Bone marrow (tissue), 2 donors: ENCODE results near the gene CD300H.

ENCODE experiments used
- DNase-seq, 2 donors: peaks; one replicate each; lab custom pipeline; 2025; lab: John Stamatoyannopoulos, UW

CD300H gene

GRCh38 chr17:74549343-74549742 is 18.0 kb downstream of the CD300H start:
- no peak for DNase-seq

DNA sequence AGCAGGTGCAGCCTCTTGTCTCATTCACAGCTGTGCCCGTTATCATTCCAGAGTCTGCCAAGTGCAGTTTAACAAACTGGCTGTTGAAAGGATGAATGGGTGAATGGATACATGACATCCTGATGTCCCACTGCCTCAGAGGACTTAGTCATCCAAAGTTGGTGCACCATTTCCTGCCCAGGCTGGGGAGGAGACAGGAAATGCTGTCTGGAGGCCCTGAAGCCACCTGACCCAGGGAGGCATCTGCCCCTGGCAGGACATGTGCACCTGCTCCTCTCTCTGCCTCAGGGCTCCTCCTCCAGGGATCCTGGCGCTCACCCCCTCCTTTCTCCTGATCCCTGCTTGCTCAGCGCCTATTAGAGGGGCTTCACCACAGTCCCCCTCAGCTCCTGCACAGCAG is 19.6 kb downstream of the CD300H start:
- DNase-seq: peak in 1 of 2 donors; percentile 76

DNA sequence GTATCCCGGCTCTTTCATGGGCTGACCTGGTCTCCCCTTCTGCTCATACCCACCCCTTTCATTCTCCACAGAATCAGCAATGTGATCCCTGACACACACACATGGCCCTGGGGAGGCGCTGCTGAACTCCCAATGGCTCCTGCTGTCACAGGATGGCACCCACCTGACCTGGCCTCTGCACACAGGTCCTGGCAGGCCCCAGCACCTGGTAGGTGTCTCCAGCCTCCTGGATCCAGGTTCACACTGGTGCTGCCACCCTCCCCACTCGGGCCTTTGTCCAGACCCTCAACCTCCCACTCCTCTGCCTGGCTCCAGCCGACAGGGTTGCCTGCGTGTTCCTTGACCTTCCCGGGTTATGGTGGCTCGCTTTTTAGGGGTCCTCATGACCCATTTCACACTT is 20.0 kb downstream of the CD300H start:
- no peak for DNase-seq

DNA sequence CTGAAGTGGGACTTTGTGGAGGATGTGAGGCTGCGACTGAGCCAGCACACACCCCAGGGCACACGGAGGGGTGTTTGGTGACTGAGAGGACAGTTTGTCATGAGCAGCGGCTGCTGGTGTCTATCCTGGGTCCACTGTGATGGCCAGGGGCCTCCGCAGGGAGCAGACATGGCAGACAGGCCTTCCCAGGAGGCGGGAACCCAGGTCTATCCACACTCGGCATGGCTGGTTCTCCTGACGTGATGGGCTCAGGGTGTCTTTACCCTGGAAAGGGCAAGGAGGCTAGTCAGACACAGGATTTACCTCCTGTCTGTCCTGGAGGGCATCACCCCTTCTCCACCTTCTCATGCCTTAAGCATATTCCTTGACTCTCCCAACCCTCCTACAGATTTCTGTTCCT is 20.7 kb downstream of the CD300H start:
- no peak for DNase-seq

- peak in 1 of 2 donors; percentile 45 for DNase-seq
Measured at GRCh38 chr17:74545843-74546230, 21.5 kb downstream of the CD300H start, which contains the start of gene CD300C. TSS of gene CD300C (minus strand) at chr17:74546115. CDS start at chr17:74545782, 333 bp downstream.

DNA sequence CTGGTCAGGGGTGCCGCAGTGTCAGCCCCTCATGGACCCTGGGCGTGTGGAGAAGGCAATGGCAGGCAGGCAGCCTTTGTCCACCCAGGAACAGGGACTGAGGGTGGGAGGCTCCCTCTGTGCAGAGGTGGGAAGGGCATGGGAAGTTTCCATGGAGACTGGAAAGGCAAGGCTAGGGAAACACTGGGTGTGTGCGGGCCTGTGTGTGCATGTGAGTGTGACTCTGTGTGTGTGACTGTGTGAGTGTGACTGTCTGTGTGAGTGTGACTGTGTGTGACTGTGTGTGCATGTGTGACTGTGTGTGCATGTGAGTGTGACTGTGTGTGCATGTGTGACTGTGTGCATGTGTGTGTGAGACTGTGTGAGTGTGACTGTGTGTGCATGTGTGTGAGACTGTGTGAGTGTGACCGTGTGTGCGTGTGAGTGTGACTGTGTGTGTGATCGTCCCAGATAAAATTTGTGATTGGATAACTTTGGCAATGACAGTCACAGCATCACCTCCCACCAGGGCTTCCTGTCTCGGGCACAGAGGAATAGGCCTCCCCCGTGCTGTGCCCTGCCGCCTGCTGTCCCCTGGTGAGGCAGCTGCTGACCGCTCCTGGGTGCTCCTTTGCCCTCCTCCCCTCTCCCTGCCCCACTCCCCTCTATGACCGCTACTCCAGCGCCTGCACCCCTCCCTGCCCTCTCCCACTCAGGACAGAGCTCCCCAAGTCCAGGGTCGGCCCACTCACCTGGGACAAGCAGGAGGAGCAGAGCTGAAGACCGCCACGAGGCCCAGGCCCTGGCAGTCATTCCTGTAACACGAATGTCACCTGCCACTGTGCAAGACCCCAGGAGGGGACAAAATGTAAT is 22.1 kb downstream of the CD300H start:
- no peak for DNase-seq

DNA sequence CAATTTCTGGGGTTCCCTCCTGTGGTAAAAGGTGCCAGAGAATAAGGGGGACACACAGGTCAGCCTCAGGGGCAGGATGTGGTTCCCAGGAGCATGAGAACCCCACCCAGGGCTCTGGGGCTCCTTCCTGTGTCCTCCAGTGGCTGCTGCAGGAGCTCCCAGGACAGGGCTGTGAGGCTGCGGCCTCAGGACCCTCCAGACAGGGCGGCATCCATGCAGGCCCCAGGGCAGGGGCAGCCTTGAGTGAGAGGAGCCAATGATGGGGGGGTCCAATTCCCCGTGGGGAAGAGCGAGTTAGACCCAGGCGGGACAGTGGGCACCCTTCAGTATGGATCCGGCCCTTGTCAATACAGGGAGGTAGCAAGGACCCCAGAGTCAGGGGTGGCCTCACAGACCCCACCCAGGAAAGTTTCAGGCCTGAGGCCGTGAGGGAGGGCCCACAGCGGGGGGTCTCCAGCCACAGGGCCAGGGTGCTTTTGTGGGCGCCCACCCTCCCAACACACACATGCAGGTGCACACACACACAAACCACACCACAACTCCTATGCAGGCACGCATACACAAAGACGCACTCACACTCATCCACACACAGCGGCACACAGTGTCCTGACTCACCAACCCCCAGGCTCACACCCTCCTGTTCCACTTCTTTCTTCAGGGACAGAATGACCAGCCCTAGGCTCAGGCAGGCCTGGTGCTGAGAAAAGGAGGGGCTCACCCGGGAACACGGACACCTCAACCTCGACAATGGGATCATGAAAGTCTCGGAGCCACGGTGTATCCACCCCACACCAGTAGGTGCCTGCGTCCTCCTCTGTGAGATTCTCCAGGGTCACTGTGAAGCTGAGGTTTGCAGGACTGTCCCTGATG is 23.2 kb downstream of the CD300H start:
- DNase-seq: no peak

GRCh38 chr17:74543406-74543805 is 23.9 kb downstream of the CD300H start:
- no peak for DNase-seq

DNA sequence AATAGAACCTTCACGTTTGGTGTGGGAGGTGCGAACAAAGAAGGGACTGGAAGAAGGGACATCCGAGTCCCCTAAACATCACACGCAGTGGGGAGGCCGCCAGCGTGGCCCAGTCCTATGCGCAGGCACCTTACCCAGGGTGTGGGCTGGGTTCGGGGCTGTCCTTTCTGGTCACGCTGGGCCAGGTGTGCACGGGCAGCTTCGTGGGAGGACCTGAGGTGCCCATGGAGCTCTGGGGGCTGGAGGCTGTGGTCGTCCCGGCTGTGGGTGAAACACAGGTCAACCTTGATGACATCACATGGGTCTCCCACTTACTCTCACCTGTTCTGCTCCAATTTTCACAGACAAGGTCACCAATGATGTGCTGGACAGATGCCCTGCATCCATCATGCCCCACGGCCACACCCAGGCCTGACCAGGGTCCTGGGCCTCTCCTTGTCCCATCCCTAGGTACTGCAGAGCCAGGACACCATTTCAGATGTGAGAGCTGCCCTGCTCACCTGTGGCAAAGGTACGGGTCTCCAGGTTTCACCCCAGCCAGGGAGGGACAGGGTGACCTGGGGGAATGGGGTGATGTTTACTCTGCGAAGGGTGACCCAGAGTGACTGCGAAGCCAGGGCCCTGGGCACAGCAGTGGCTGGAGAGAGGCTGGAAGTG is 24.5 kb downstream of the CD300H start:
- DNase-seq: no peak

- no peak for DNase-seq
Measured at GRCh38 chr17:74542166-74542565, 25.1 kb downstream of the CD300H start.

DNA sequence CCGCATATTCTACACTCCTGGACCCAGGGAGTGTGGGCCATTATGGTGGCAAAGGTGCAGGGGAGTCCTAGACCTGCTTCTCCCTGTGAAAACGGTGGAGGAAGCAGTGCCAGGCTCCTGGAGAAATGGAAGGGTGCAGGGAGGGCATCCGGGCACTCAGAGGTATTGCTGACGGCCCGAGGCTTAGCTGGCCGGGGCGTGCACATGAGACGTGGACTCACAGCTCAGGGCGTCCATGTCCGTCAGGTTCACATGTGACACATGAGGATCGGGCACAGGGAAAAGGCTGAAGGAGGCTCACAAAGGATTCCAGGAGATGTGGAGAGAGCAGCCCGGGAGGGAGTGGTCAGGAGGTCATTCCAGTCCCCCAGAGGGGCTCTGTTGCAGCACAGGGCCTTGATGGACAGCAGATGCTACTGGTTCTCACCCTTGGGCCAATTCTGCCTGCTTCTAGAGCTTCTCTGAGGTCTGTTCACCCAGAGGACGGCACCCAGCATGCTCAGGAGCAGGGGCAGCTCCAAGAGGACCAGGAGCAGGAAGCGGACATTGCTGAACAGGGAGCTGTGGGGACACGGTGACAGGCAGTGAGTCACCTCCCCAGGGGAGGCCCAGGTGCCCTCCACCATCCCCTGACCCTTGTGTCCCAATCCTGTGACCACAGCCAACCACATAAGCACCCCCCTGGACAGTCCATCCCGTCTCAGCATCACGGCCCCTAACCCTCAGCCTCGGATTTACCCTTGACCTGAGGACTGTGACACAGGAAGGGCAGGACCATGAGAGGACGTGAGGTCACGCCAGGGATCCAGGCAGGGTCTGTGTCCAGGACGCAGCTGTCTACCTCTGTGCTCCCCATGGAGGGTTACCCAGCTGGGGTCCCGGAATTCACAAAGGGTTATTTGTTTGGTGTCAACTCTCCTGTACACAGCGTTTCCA is 25.9 kb downstream of the CD300H start:
- no peak for DNase-seq

- DNase-seq: no peak
Measured at GRCh38 chr17:74539281-74539820, 28.0 kb downstream of the CD300H start.

DNA sequence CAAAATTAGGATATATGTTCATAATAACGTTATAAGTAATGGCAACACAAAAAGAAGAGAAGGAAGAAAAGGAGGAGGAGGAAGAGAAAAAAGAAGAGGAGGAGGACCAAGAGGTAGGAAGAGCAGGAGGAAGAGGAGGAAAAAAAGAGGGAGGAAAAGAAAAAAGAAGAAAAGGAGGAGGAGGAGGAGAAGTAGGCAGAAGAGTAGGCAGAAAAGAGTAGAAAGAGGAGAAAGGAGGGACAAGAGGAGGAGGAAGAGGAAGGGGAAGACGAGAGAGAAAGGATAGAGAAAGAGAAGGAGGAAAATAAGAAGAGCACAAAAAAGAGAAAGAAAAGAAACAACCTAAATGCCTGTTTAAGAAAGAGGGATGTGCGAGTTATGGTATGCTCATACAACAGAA is 30.4 kb downstream of the CD300H start:
- DNase-seq: no peak

GRCh38 chr17:74532115-74532514 is 35.2 kb downstream of the CD300H start:
- DNase-seq: peak; percentile 41 to 95

DNA sequence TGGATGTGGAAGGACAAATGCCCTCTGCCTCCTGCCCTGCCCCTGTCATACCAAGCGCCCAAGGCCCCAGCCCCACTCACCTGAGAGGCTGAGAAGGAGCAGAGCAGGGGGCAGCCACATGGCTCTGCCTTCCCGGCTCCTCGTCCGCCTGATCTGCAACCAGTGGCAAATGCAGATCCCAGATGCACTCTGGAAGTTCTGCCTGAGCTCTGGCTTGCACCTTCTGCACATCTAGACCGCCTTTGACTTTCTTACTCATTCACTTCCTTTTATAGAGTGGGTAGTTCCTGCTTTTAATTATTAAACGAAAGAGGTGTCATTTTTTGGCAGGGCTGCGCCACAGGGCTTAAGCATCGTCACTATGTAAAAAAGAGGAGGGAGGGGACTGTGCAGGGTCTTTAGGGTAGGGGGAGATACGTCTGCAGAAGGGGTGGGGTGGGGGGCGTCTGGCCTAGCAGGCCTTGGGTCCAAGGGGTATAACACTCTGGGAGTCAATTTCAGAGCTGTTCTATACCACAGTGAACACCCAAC is 36.0 kb downstream of the CD300H start, which contains the start of gene CD300LB:
TSS of gene CD300LB (minus strand) at position 245 of the 531 bp plus-strand sequence. CDS start at position 120, 125 bp downstream.
- DNase-seq: no peak

GRCh38 chr17:74530831-74531150 is 36.5 kb downstream of the CD300H start:
- no peak for DNase-seq

DNA sequence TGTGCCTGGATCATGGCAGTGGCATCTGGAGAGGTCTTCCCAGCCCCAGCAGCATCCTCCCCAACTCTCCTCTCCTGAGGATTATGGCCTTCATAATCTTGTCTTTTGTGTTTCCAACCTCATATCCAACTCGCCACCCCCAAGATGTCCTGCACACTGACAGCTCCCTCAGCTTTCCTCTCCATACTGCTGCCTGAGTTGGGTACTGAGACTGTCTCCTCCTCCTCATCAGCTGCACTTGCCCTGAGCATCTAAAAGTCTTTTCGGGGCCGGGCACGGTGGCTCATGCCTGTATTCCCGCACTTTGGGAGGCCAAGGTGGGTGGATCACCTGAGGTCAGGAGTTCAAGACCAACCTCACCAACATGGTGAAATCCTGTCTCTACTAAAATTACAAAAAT is 38.1 kb downstream of the CD300H start:
- DNase-seq: no peak

DNA sequence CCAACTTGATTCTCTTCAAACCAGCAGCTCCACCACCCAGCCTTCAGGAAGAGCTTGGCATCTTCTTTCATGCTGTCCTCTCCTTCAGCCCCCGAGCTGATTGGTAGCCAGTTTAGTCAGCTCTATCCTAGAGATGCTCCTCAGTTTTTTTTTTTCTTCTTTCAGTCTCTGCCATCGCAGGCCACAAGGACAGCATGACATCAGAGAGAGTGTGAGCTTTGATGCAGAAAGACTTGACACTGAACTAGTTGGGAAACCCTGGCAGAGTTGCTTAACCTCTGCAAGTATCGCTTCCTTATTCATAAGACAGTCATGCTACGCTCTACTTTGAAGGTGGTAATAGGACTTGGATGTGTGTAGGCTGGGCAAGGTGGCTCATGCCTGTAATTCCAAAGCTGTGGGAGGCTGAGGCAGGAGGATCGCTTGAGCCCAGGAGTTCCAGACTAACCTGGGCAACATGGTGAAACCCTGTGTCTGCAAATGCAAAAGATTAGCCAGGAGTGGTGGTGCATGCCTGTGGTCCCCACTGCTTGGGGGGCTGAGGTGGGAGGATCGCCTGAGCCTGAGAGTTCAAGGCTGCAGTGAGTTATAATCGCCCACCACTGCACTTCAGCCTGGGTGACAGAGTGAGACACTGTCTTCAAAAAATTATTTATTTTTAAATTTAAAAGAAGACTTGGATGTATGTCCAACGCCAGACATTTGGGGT is 38.7 kb downstream of the CD300H start:
- no peak for DNase-seq

DNA sequence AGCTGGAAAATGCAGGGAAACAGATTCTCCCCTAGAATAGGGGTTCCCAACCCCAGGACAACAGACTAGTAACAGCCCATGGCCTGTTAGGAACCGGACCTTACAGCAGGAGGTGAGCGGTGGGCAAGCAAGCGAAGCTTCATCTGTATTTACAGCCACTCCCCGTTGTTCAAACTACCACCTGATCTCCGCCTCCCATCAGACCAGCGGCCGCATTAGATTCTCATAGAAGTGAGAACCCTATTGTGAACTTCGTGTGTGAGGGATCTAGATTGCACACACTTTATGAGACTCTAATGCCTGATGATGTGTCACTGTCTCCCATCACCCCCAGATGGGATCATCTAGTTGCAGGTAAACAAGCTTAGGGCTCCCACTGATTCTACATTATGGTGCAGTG is 39.6 kb downstream of the CD300H start:
- DNase-seq: no peak

- no peak for DNase-seq
Measured at GRCh38 chr17:74527081-74527480, 40.2 kb downstream of the CD300H start.
